ENCODE measurements around the gene IZUMO4.
"Not testable (repeated sequence)": the region's sequence is repeated elsewhere in the genome, so short reads cannot be mapped to it uniquely, and the experiment has no call there.

The IZUMO4 gene

GRCh38 chr19:2129022-2129421, 32.3 kb downstream of the IZUMO4 start:
- DNase-seq = no peak

GRCh38 chr19:2129486-2129885, 32.8 kb downstream of the IZUMO4 start:
- no peak for DNase-seq

GRCh38 chr19:2129892-2130770, 33.4 kb downstream of the IZUMO4 start:
- DNase-seq = no peak

- not testable (repeated sequence) for DNase-seq
Measured at GRCh38 chr19:2131012-2131975, 34.6 kb downstream of the IZUMO4 start.

- no peak for DNase-seq
Measured at GRCh38 chr19:2132191-2132590, 35.5 kb downstream of the IZUMO4 start.

- DNase-seq = no peak
Measured at GRCh38 chr19:2132731-2133490, 36.2 kb downstream of the IZUMO4 start.

GRCh38 chr19:2135474-2136402, 39.0 kb downstream of the IZUMO4 start:
- no peak for DNase-seq

- no peak for DNase-seq
Measured at GRCh38 chr19:2136796-2137195, 40.1 kb downstream of the IZUMO4 start.

- DNase-seq = no peak
Measured at GRCh38 chr19:2138061-2138728, 41.5 kb downstream of the IZUMO4 start.

- DNase-seq = no peak
Measured at GRCh38 chr19:2139385-2140137, 42.8 kb downstream of the IZUMO4 start.

- DNase-seq = no peak
Measured at GRCh38 chr19:2140138-2140569, 43.4 kb downstream of the IZUMO4 start.

- DNase-seq = no peak
Measured at GRCh38 chr19:2142173-2142829, 45.6 kb downstream of the IZUMO4 start.

GRCh38 chr19:2144190-2144589, 47.5 kb downstream of the IZUMO4 start:
- DNase-seq = no peak

- no peak for DNase-seq
Measured at GRCh38 chr19:2145831-2146241, 49.1 kb downstream of the IZUMO4 start.

GRCh38 chr19:2148482-2149135, 51.9 kb downstream of the IZUMO4 start:
- DNase-seq = no peak
